Neural cell (in vitro differentiated cells): ENCODE measurements around the gene ITGB2. TPM values are rescaled to one million over a fixed set of nuclear protein-coding genes. Genes with fewer than 3 reads are reported as not detected.

ENCODE experiments used
- H2AFZ ChIP-seq: fragments of 200-600, 300-800 bp; sonication (generic), shearing (Covaris generic); 2 replicates; pipeline ENCODE4 v1.6.0; 2014; ENCODE audit warnings: low read depth, mild to moderate bottlenecking, antibody characterized with exemption, low read length, moderate library complexity
- H3F3A ChIP-seq: fragments of 200-600 bp; shearing (Covaris generic); 2 replicates; pipeline ENCODE4 v1.6.1; 2016; ENCODE audit warnings: mild to moderate bottlenecking, moderate library complexity, mixed read lengths, antibody characterized with exemption, low read length; ENCODE audit not compliant: insufficient read depth, poor library complexity, severe bottlenecking
- H3K27ac ChIP-seq: fragments of 200-600, 300-800 bp; sonication (generic), shearing (Covaris generic); 2 replicates; pipeline ENCODE4 v1.5.1; 2014; ENCODE audit warnings: mild to moderate bottlenecking, low read length, moderate library complexity
- H3K27me3 ChIP-seq: fragments of 300-800, 200-600 bp; sonication (generic), shearing (Covaris generic); 2 replicates; pipeline ENCODE4 v1.6.0; 2014; ENCODE audit warnings: mild to moderate bottlenecking, low read depth, low read length, moderate library complexity; ENCODE audit not compliant: insufficient read depth
- H3K36me3 ChIP-seq: fragments of 300-800, 200-600 bp; sonication (generic), shearing (Covaris generic); 2 replicates; pipeline ENCODE4 v1.5.1; 2014; ENCODE audit warnings: mild to moderate bottlenecking, antibody characterized with exemption, low read length, moderate library complexity; ENCODE audit not compliant: insufficient read depth
- H3K4me2 ChIP-seq: fragments of 300-800, 200-600 bp; sonication (generic), shearing (Covaris generic); 2 replicates; pipeline ENCODE4 v1.6.0; 2014; ENCODE audit warnings: mild to moderate bottlenecking, low read length
- H3K4me3 ChIP-seq: fragments of 300-800, 200-600 bp; sonication (generic), shearing (Covaris generic); 2 replicates; pipeline ENCODE4 v1.5.1; 2014; ENCODE audit warnings: mild to moderate bottlenecking, low read length, moderate library complexity
- H3K79me2 ChIP-seq: fragments of 200-600 bp; shearing (Covaris generic); replicated peaks from 2 replicates; pipeline ENCODE4 v1.6.0; 2014; ENCODE audit warnings: mild to moderate bottlenecking, low read length, moderate library complexity; ENCODE audit not compliant: insufficient read depth
- H3K9ac ChIP-seq: fragments of 300-800, 200-600 bp; sonication (generic), shearing (Covaris generic); 2 replicates; pipeline ENCODE4 v1.6.1; 2016; ENCODE audit warnings: mild to moderate bottlenecking, low read length, mixed read lengths
- H3K9me2 ChIP-seq: fragments of 200-600 bp; shearing (Covaris generic); 2 replicates; pipeline ENCODE4 v1.6.1; 2016; ENCODE audit warnings: mild to moderate bottlenecking, low read length, mixed read lengths; ENCODE audit not compliant: insufficient read depth
- H3K9me3 ChIP-seq: fragments of 200-600, 300-800 bp; sonication (generic), shearing (Covaris generic); 2 replicates; pipeline ENCODE4 v1.6.1; 2016; ENCODE audit warnings: mild to moderate bottlenecking, mixed run types, low read length, moderate library complexity, mixed read lengths
- H4K20me1 ChIP-seq: fragments of 200-600 bp; shearing (Covaris generic); 2 replicates; pipeline ENCODE4 v1.6.1; 2016; ENCODE audit warnings: mild to moderate bottlenecking, mixed run types; ENCODE audit not compliant: insufficient read depth
- CTCF ChIP-seq: fragments of 450-650 bp; IDR thresholded peaks from 2 replicates; pipeline ENCODE4 v1.5.1; 2014; ENCODE audit warnings: antibody characterized with exemption, mild to moderate bottlenecking, moderate library complexity; ENCODE audit not compliant: poor library complexity, severe bottlenecking
- EP300 ChIP-seq: fragments of 450-650 bp; conservative IDR thresholded peaks from 2 replicates; pipeline ENCODE4 v1.6.1; 2014; ENCODE audit warnings: antibody characterized with exemption, mild to moderate bottlenecking, moderate library complexity; ENCODE audit not compliant: poor library complexity, severe bottlenecking
- EZH2 ChIP-seq: fragments of 200-600, 300-800 bp; shearing (Covaris generic), sonication (generic); IDR thresholded peaks from 2 replicates; pipeline ENCODE4 v1.6.1; 2014; ENCODE audit warnings: antibody characterized with exemption, low read length, borderline replicate concordance, mild to moderate bottlenecking; ENCODE audit not compliant: insufficient read depth, poor library complexity, severe bottlenecking
- MXI1 ChIP-seq: fragments of 450-650 bp; conservative IDR thresholded peaks from 2 replicates; pipeline ENCODE4 v1.6.1; 2014; ENCODE audit warnings: antibody characterized with exemption, mild to moderate bottlenecking; ENCODE audit not compliant: poor library complexity, severe bottlenecking
- POLR2AphosphoS5 ChIP-seq: IDR thresholded peaks from 2 replicates; pipeline ENCODE4 v1.6.1; 2012
- RAD21 ChIP-seq: fragments of 450-650 bp; conservative IDR thresholded peaks from 2 replicates; pipeline ENCODE4 v1.6.1; 2014; ENCODE audit warnings: antibody characterized with exemption, mild to moderate bottlenecking, moderate library complexity
- REST ChIP-seq: IDR thresholded peaks from 2 replicates; pipeline ENCODE4 v1.6.1; 2012; ENCODE audit warnings: borderline replicate concordance
- SMC3 ChIP-seq: fragments of 450-650 bp; conservative IDR thresholded peaks from 2 replicates; pipeline ENCODE4 v1.6.1; 2014; ENCODE audit warnings: antibody characterized with exemption, mild to moderate bottlenecking, moderate library complexity; ENCODE audit not compliant: poor library complexity
- TAF1 ChIP-seq: IDR thresholded peaks from 2 replicates; pipeline ENCODE4 v1.6.1; 2012; ENCODE audit warnings: low read depth
- polyA plus RNA-seq: library from polyadenylated mRNA; depleted of rRNA; stranded (reverse); fragments of >200 nt; gene quantifications from 2 replicates; pipeline ENCODE4 v1.2.3, GENCODE V29; 2014

The ITGB2 gene
- polyA plus RNA-seq, 1 donor from 2014 or later: not detected

DNA sequence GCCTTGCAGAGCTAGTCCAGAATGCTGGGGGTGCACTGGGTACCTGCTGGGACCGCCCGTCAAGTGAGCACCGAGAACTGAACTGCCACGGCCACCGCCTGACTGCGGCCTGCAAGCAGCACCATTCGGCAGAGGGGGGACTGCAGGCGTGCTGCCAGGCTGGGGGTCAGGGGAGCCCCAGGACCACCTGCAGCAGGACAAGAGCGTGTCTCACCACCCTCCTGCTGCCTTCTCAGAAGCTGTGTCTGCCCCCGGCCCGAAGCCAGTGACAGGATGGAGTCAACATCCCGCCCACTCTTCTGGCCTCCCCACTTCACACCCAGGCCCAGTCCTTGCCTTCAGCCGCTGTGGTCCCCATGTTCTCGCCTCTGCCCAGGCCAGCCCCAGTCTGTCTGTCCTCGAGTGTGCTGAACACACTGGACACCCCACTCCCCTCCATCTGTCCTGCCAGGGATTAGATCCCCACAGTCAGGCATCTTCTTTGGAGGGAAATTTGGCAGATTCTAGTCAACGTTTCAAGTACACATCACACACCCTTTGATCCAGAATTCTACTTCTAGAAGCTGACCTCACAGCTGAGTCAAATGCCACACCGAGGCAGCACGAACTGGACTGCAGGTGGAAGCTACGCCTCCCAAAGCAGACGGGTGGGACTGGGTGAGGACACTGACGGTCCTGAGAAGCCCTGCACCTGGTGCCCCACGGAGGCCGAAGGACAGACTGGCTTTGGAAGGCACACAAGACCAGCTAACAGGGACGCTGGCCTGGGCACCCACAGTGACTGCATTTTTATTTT lies 73.2 kb downstream of the ITGB2 start:
- Histone ChIP-seq H3F3A (no peaks in the 10 kb centered on the region), H3K36me3 (no peaks in the 10 kb centered on the region), H4K20me1 (no peaks in the 10 kb centered on the region), H3K9me3 (no peaks in the 10 kb centered on the region), H3K9ac (no peak overlapping the region), H3K9me2 (no peaks in the 10 kb centered on the region), H3K27ac (no peak overlapping the region), H3K4me3 (no peak overlapping the region), H3K27me3 (no peaks in the 10 kb centered on the region), H3K79me2 (no peaks in the 10 kb centered on the region), H3K4me2 (no peak overlapping the region), H2AFZ (no peak overlapping the region)
- TF ChIP-seq CTCF: no peak
- no peak for TF ChIP-seq EP300

GRCh38 chr21:44846485-44847260 lies 74.0 kb downstream of the ITGB2 start:
- H3K4me3 ChIP-seq: no peak overlapping the region
- no peak overlapping the region for H3K4me2 ChIP-seq
- H3K36me3 ChIP-seq: no peaks in the 10 kb centered on the region
- no peaks in the 10 kb centered on the region for H3K9me3 ChIP-seq
- no peaks in the 10 kb centered on the region for H3K9me2 ChIP-seq
- TF ChIP-seq EZH2 (no peak), REST (no peak), POLR2AphosphoS5 (no peak), TAF1 (no peak), MXI1 (no peak), EP300 (no peak), CTCF (no peak), RAD21 (no peak), SMC3 (no peak)
- no peaks in the 10 kb centered on the region for H3K79me2 ChIP-seq
- H2AFZ ChIP-seq: no peak overlapping the region
- H4K20me1 ChIP-seq: no peaks in the 10 kb centered on the region
- no peak overlapping the region for H3K27ac ChIP-seq
- H3K27me3 ChIP-seq: no peaks in the 10 kb centered on the region
- H3F3A ChIP-seq: no peaks in the 10 kb centered on the region
- no peak overlapping the region for H3K9ac ChIP-seq
